Measurements from ENCODE around the gene MIB2. TPM values are rescaled to one million over a fixed set of nuclear protein-coding genes. Genes with fewer than 3 reads are reported as not detected.

Gene MIB2
- polyA plus RNA-seq, 1 donor from 2014 or later, result 106 TPM

GRCh38 chr1:1602968-1603506 is 12.3 kb upstream of the MIB2 start:
- H4K20me1 ChIP-seq (ENCODE audit: insufficient read depth), result no peaks in the 10 kb centered on the region
- no peak for TF ChIP-seq EP300 (conservative IDR thresholded peaks at IDR 0.05; ENCODE audit: poor library complexity, severe bottlenecking)
- no peak for TF ChIP-seq SMC3 (conservative IDR thresholded peaks at IDR 0.05; ENCODE audit: poor library complexity)
- no peak for TF ChIP-seq TAF1 (IDR thresholded peaks at IDR 0.05; ENCODE audit: low read depth)
- TF ChIP-seq POLR2AphosphoS5 (IDR thresholded peaks at IDR 0.05), result no peak
- no peak for TF ChIP-seq CTCF (IDR thresholded peaks at IDR 0.05; ENCODE audit: poor library complexity, severe bottlenecking)
- TF ChIP-seq EZH2 (IDR thresholded peaks at IDR 0.05; ENCODE audit: borderline replicate concordance, insufficient read depth, low read length, poor library complexity, severe bottlenecking), result no peak
- no peak for TF ChIP-seq RAD21 (conservative IDR thresholded peaks at IDR 0.05)
- TF ChIP-seq MXI1 (conservative IDR thresholded peaks at IDR 0.05; ENCODE audit: poor library complexity, severe bottlenecking), result no peak
- TF ChIP-seq, protein P1, sequence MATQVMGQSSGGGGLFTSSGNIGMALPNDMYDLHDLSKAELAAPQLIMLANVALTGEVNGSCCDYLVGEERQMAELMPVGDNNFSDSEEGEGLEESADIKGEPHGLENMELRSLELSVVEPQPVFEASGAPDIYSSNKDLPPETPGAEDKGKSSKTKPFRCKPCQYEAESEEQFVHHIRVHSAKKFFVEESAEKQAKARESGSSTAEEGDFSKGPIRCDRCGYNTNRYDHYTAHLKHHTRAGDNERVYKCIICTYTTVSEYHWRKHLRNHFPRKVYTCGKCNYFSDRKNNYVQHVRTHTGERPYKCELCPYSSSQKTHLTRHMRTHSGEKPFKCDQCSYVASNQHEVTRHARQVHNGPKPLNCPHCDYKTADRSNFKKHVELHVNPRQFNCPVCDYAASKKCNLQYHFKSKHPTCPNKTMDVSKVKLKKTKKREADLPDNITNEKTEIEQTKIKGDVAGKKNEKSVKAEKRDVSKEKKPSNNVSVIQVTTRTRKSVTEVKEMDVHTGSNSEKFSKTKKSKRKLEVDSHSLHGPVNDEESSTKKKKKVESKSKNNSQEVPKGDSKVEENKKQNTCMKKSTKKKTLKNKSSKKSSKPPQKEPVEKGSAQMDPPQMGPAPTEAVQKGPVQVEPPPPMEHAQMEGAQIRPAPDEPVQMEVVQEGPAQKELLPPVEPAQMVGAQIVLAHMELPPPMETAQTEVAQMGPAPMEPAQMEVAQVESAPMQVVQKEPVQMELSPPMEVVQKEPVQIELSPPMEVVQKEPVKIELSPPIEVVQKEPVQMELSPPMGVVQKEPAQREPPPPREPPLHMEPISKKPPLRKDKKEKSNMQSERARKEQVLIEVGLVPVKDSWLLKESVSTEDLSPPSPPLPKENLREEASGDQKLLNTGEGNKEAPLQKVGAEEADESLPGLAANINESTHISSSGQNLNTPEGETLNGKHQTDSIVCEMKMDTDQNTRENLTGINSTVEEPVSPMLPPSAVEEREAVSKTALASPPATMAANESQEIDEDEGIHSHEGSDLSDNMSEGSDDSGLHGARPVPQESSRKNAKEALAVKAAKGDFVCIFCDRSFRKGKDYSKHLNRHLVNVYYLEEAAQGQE (IDR thresholded peaks at IDR 0.05; ENCODE audit: borderline replicate concordance), result no peak
- no peaks in the 10 kb centered on the region for H3K9me2 ChIP-seq (ENCODE audit: insufficient read depth, low read length)
- H3K27ac ChIP-seq (ENCODE audit: low read length), result no peak overlapping the region
- peaks cover 12% of the 10 kb centered on the region for H3K27me3 ChIP-seq (ENCODE audit: insufficient read depth, low read depth, low read length)
- H3F3A ChIP-seq (ENCODE audit: insufficient read depth, low read length, poor library complexity, severe bottlenecking), result no peaks in the 10 kb centered on the region
- H3K4me3 ChIP-seq (ENCODE audit: low read length), result no peak overlapping the region
- no peaks in the 10 kb centered on the region for H3K9me3 ChIP-seq (ENCODE audit: low read length)
- no peak overlapping the region for H3K9ac ChIP-seq (ENCODE audit: low read length)
- no peaks in the 10 kb centered on the region for H3K36me3 ChIP-seq (ENCODE audit: insufficient read depth, low read length)
- no peak overlapping the region for H2AFZ ChIP-seq (ENCODE audit: low read depth, low read length)
- H3K79me2 ChIP-seq (replicated peaks; ENCODE audit: insufficient read depth, low read length), result no peaks in the 10 kb centered on the region
- H3K4me2 ChIP-seq (ENCODE audit: low read length), result no peak overlapping the region

GRCh38 chr1:1603671-1604373 is 11.5 kb upstream of the MIB2 start:
- no peak overlapping the region for H3K4me3 ChIP-seq (ENCODE audit: low read length)
- H3K9ac ChIP-seq (ENCODE audit: low read length), result no peak overlapping the region
- no peaks in the 10 kb centered on the region for H4K20me1 ChIP-seq (ENCODE audit: insufficient read depth)
- H3F3A ChIP-seq (ENCODE audit: insufficient read depth, low read length, poor library complexity, severe bottlenecking), result no peaks in the 10 kb centered on the region
- no peak overlapping the region for H2AFZ ChIP-seq (ENCODE audit: low read depth, low read length)
- no peak overlapping the region for H3K4me2 ChIP-seq (ENCODE audit: low read length)
- H3K79me2 ChIP-seq (replicated peaks; ENCODE audit: insufficient read depth, low read length), result no peaks in the 10 kb centered on the region
- no peaks in the 10 kb centered on the region for H3K9me3 ChIP-seq (ENCODE audit: low read length)
- TF ChIP-seq EZH2 (IDR thresholded peaks at IDR 0.05; ENCODE audit: borderline replicate concordance, insufficient read depth, low read length, poor library complexity, severe bottlenecking) (no peak), SMC3 (conservative IDR thresholded peaks at IDR 0.05; ENCODE audit: poor library complexity) (no peak)
- H3K36me3 ChIP-seq (ENCODE audit: insufficient read depth, low read length), result no peaks in the 10 kb centered on the region
- peaks cover 10% of the 10 kb centered on the region for H3K27me3 ChIP-seq (ENCODE audit: insufficient read depth, low read depth, low read length)
- H3K9me2 ChIP-seq (ENCODE audit: insufficient read depth, low read length), result no peaks in the 10 kb centered on the region
- no peak overlapping the region for H3K27ac ChIP-seq (ENCODE audit: low read length)
